GM10248 (cell line): ENCODE results near the gene RRP1.

Source experiments
- CTCF ChIA-PET: fragments of 300-600 bp; sonication (Branson Sonifier 250); formaldehyde crosslinking; extraction: SDS; loops from one replicate; lab custom pipeline; 2021; ENCODE audit warnings: antibody characterized with exemption; lab: Yijun Ruan, JAX
- POLR2A ChIA-PET: fragments of 350-650 bp; sonication (Branson Sonifier 250); formaldehyde crosslinking; extraction: SDS; loops from one replicate; lab custom pipeline; 2020; ENCODE audit warnings: antibody characterized with exemption; lab: Yijun Ruan, JAX
- DNase-seq: peaks from one replicate; pipeline ENCODE4 v3.0.0; 2012; ENCODE audit errors: extremely low spot score
- TF ChIP-seq, protein P1 (sequence below): IDR thresholded peaks from 2 replicates; pipeline ENCODE4 v1.5.1; 2012; ENCODE audit warnings: mild to moderate bottlenecking, low read depth; ENCODE audit errors: extremely low read depth, missing control alignments, control extremely low read depth

RRP1 gene

GRCh38 chr21:43850728-43851295 lies 61.4 kb downstream of the RRP1 start:
- TF ChIP-seq, protein P1, sequence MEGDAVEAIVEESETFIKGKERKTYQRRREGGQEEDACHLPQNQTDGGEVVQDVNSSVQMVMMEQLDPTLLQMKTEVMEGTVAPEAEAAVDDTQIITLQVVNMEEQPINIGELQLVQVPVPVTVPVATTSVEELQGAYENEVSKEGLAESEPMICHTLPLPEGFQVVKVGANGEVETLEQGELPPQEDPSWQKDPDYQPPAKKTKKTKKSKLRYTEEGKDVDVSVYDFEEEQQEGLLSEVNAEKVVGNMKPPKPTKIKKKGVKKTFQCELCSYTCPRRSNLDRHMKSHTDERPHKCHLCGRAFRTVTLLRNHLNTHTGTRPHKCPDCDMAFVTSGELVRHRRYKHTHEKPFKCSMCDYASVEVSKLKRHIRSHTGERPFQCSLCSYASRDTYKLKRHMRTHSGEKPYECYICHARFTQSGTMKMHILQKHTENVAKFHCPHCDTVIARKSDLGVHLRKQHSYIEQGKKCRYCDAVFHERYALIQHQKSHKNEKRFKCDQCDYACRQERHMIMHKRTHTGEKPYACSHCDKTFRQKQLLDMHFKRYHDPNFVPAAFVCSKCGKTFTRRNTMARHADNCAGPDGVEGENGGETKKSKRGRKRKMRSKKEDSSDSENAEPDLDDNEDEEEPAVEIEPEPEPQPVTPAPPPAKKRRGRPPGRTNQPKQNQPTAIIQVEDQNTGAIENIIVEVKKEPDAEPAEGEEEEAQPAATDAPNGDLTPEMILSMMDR: no peak
- CTCF ChIA-PET: interaction anchor here (0.7 kb wide), 1 partner anchor 40 kb away, joined by 4 read pairs; no protein-coding TSS in a partner anchor
- POLR2A ChIA-PET: no interaction called here
- DNase-seq: no peak

- CTCF ChIA-PET: no interaction called here
- DNase-seq: no peak
- POLR2A ChIA-PET: no interaction called here
- TF ChIP-seq, protein P1: no peak
Measured at GRCh38 chr21:43851593-43851992, 62.2 kb downstream of the RRP1 start.

- no peak for DNase-seq
- ChIA-PET CTCF (interaction anchor here (1.0 to 1.6 kb wide), 4 partner anchors 8 to 67 kb away, joined by 3 to 5 read pairs (median 4); no protein-coding TSS in a partner anchor), POLR2A (interaction anchor here (0.6 kb wide), 1 partner anchor 76 kb away, joined by 5 read pairs; no protein-coding TSS in a partner anchor)
- TF ChIP-seq, protein P1: no peak
Measured at GRCh38 chr21:43853851-43854772, 64.7 kb downstream of the RRP1 start.
